ENCODE data around the gene C4BPA. TPM values are rescaled to one million over a fixed set of nuclear protein-coding genes. Genes with fewer than 3 reads are reported as not detected.

C4BPA gene
- total and polyA plus RNA-seq, 10 of the 15 experiments (the other 5 are each of a cell fraction or from before 2014, with no cell fraction given): 0.31 TPM; not detected in 9

GRCh38 chr1:207186503-207186902 is 82.5 kb downstream of the C4BPA start (continued):
- TF ChIP-seq MLLT1 (IDR thresholded peaks at IDR 0.05): no peak
- TF ChIP-seq HDAC6 (IDR thresholded peaks at IDR 0.05; ENCODE audit: unreplicated experiment): no peak
- no peak for TF ChIP-seq EED (IDR thresholded peaks at IDR 0.05; ENCODE audit: low read depth)
- no peak for TF ChIP-seq CUX1 (IDR thresholded peaks at IDR 0.05; ENCODE audit: insufficient replicate concordance, low read depth, low read length)
- TF ChIP-seq ASH2L (IDR thresholded peaks at IDR 0.05; ENCODE audit: borderline replicate concordance, low read depth): no peak
